HG03064 (cell line): ENCODE measurements around the gene PDZRN3.

ENCODE experiments used
- ATAC-seq: cut with Tn5 transposase; IDR thresholded peaks from one replicate; pipeline ENCODE4 v1.9.1; 2021; ENCODE audit warnings: low read depth; ENCODE audit not compliant: unreplicated experiment

The PDZRN3 gene

GRCh38 chr3:73530022-73530396, 94.7 kb downstream of the PDZRN3 start:
- ATAC-seq, result no peak

- ATAC-seq, result no peak
These were observed 95.3 kb downstream of the PDZRN3 start for GRCh38 chr3:73529308-73530021.

GRCh38 chr3:73525591-73525990, 99.2 kb downstream of the PDZRN3 start:
- ATAC-seq, result no peak

GRCh38 chr3:73523661-73524060, 101.1 kb downstream of the PDZRN3 start:
- no peak for ATAC-seq

- no peak for ATAC-seq
These were observed 102.9 kb downstream of the PDZRN3 start for GRCh38 chr3:73521734-73522336.

GRCh38 chr3:73520931-73521461, 103.7 kb downstream of the PDZRN3 start:
- no peak for ATAC-seq

- ATAC-seq, result no peak
These were observed 108.1 kb downstream of the PDZRN3 start for GRCh38 chr3:73516631-73517030.

- ATAC-seq, result no peak
These were observed 111.5 kb downstream of the PDZRN3 start for GRCh38 chr3:73513260-73513659.

- no peak for ATAC-seq
These were observed 112.9 kb downstream of the PDZRN3 start for GRCh38 chr3:73511571-73512525.

GRCh38 chr3:73510784-73511183, 114.0 kb downstream of the PDZRN3 start:
- ATAC-seq, result no peak

- no peak for ATAC-seq
These were observed 114.4 kb downstream of the PDZRN3 start for GRCh38 chr3:73510334-73510733.

GRCh38 chr3:73509816-73510215, 114.9 kb downstream of the PDZRN3 start:
- no peak for ATAC-seq

GRCh38 chr3:73509066-73509465, 115.7 kb downstream of the PDZRN3 start:
- ATAC-seq, result no peak

- ATAC-seq, result peak; percentile 61
These were observed 116.3 kb downstream of the PDZRN3 start for GRCh38 chr3:73508330-73508954.

- no peak for ATAC-seq
These were observed 119.9 kb downstream of the PDZRN3 start for GRCh38 chr3:73504852-73505251.

- no peak for ATAC-seq
These were observed 120.5 kb downstream of the PDZRN3 start for GRCh38 chr3:73504239-73504638.

GRCh38 chr3:73503781-73504180, 121.0 kb downstream of the PDZRN3 start:
- no peak for ATAC-seq

GRCh38 chr3:73502609-73503583, 121.8 kb downstream of the PDZRN3 start:
- ATAC-seq, result no peak

- no peak for ATAC-seq
These were observed 124.4 kb downstream of the PDZRN3 start for GRCh38 chr3:73500321-73500720.
